Fibroblast of the aortic adventitia (primary cell): ENCODE measurements around the gene VSIR. TPM values are rescaled to one million over a fixed set of nuclear protein-coding genes. Genes with fewer than 3 reads are reported as not detected.

ENCODE experiments used
- DNase-seq: peaks from one replicate; pipeline ENCODE4 v3.0.0-alpha.2; 2010; ENCODE audit warnings: low read depth
- H3K4me3 ChIP-seq: 2 replicates; pipeline ENCODE4 v1.5.1; 2011; ENCODE audit warnings: low read depth, mild to moderate bottlenecking, control low read depth, low read length, moderate library complexity
- total RNA-seq: library from RNA; depleted of rRNA; stranded (reverse); fragments of >200 nt; gene quantifications from 2 replicates; pipeline ENCODE4 v1.2.3, GENCODE V29; 2012; ENCODE audit warnings: low replicate concordance
- TF ChIP-seq, protein P1 (sequence below): IDR thresholded peaks from 2 replicates; pipeline ENCODE4 v1.5.1; 2011; ENCODE audit warnings: mild to moderate bottlenecking, low read length, control low read depth, inconsistent platforms; ENCODE audit not compliant: insufficient read depth

The VSIR gene
- total RNA-seq, 1 donor, result 16.9 TPM

DNA sequence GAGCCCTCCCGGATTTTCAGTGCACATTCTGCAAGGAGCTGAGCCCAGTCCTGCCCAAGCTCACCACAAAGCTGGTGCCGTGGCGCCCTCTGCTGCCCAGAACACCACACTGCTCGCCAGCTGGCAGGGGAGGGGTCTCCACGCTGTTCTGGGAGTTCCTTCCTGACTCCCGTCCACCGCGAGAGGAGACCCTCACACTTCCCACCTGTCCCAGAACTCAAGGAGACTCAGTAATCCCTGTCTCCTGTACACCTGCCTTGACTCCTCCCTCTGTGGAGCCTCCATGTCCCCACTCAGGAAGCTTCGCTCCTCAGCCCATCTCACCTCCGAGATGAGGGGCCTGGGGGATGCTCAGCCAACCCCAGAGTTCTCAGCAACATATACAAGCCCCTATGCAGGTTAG, 65.0 kb downstream of the VSIR start:
- DNase-seq, result peak; percentile 40
- H3K4me3 ChIP-seq, result no peak overlapping the region
- TF ChIP-seq, protein P1, sequence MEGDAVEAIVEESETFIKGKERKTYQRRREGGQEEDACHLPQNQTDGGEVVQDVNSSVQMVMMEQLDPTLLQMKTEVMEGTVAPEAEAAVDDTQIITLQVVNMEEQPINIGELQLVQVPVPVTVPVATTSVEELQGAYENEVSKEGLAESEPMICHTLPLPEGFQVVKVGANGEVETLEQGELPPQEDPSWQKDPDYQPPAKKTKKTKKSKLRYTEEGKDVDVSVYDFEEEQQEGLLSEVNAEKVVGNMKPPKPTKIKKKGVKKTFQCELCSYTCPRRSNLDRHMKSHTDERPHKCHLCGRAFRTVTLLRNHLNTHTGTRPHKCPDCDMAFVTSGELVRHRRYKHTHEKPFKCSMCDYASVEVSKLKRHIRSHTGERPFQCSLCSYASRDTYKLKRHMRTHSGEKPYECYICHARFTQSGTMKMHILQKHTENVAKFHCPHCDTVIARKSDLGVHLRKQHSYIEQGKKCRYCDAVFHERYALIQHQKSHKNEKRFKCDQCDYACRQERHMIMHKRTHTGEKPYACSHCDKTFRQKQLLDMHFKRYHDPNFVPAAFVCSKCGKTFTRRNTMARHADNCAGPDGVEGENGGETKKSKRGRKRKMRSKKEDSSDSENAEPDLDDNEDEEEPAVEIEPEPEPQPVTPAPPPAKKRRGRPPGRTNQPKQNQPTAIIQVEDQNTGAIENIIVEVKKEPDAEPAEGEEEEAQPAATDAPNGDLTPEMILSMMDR, result peak; percentile 81

DNA sequence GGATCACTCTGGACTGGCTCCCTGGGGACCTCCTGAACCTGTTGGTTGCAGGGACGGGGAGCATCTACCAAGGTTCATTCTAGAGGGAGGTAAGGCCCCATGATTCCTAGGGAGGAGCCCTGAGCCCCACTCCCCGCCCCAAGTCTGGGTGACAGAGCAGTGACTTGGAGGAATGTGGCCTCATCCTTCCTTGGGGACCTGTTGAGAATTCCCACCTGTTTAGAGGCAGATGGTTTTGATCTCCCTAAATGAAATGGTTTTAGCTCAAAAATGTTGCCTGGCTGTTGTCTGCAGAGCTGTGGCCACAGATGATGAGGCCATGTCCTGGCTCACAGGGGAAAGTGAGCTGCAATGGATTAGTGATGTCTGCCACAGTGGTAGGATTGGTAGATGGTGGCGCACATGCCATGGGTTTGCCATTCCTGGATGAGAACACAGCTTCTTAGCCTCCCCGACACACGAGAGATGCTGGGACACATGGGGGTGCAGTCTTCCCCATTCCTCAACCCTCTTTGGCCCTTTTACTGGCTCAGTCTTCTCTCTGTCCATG, 66.0 kb downstream of the VSIR start:
- no peak overlapping the region for H3K4me3 ChIP-seq
- TF ChIP-seq, protein P1, result no peak
- no peak for DNase-seq

DNA sequence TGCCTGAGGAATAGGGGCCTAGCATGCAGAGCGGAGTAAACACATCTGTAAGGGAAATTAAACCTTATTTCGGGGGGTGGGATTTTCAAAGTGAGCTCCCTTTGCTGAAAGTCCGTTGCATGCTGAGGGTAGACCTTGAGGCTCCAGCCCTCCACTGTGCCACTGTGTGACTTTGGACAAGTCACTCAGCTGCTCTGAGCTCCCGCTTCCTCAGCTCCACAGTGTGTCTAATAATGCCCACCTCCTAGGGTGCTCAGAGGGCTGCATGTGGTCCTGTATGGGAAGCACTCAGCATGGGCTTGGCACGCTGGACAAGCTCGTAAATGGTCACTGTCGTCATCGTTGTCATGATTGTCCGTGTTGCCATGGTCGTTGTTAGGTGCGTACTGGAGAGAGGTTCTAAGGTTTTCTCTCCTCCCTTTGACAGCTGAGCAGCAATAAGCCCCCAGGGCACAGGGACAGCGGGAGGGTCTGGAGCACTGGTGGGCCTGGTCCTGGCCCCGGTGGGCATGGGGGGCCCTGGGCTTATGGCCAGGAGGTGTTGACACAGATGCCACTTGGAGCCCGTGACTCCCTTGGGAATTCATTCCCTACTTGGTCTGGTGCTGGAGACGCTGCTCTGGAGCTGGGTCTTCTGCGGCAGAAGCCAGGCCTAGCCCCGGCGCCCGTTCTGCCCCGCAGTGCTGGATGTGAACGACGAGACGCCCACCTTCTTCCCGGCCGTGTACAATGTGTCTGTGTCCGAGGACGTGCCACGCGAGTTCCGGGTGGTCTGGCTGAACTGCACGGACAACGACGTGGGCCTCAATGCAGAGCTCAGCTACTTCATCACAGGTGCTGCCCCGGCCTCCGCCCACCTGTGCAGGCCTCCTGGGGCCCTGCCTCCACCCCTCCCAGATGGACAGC, 66.9 kb downstream of the VSIR start:
- no peak overlapping the region for H3K4me3 ChIP-seq
- no peak for DNase-seq
- TF ChIP-seq, protein P1, result no peak

DNA sequence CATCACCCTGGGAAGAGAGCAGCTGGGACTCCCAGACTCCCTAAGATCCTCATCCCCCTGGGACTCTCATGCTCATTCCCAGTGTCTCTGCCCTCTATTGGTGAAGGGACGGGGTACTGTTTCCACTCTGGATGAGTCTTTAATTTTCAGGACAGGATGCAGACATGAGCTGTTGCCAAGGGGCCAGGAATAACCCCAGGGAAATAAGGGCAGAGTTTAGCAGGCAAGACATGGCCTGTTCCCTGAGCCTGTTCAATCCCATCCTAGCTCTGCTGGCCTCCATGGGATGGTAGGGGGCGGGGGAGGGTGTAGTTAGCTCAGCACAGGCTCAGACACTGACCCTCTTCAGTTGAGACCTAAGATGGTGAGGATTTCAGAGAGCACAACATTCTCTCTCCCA, 67.7 kb downstream of the VSIR start:
- no peak overlapping the region for H3K4me3 ChIP-seq
- no peak for DNase-seq
- TF ChIP-seq, protein P1, result no peak

DNA sequence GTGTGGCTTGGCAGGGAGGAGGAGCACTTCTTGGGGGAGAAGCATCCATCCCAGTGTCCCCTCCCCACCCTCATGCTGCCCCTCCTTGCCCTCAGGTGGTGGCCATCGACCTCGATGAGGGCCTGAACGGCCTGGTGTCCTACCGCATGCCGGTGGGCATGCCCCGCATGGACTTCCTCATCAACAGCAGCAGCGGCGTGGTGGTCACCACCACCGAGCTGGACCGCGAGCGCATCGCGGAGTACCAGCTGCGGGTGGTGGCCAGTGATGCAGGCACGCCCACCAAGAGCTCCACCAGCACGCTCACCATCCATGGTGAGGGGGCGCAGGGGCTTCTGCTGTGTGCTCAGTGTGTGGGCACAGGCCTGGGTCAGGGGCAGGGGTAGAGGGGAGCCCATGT, 68.5 kb downstream of the VSIR start:
- TF ChIP-seq, protein P1, result no peak
- no peak for DNase-seq
- no peak overlapping the region for H3K4me3 ChIP-seq

DNA sequence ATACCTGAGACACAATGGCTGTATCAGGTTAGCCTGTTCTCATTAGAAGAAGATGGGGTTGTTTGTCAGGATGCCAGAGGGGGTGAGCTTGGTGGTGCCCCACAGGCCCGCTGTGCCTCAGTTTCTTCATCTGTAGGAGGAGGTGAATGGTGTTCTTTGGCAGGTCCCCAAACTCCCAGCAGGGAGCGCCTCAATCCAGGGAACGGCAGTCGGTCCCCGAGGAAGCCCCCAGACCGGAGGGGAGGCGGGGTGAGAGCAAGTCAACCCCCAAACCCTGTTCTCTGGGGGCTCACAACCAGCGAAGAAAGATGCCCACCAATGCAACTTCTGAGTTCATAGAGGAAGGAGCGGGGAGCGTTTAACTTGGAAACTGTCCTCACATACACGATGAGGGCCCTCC, 69.7 kb downstream of the VSIR start:
- no peak for DNase-seq
- no peak overlapping the region for H3K4me3 ChIP-seq
- TF ChIP-seq, protein P1, result no peak
